HCT116 (cell line): ENCODE data around the gene IL17C.

Experiments
- CEBPB ChIP-seq: IDR thresholded peaks from 2 replicates; pipeline ENCODE4 v1.6.1; 2012; ENCODE audit warnings: low read depth
- EZH2 ChIP-seq: fragments of 200-600 bp; sonication (generic); IDR thresholded peaks from 2 replicates; pipeline ENCODE4 v1.6.1; 2017; ENCODE audit warnings: antibody characterized with exemption, mixed run types
- EZH2phosphoT487 ChIP-seq: fragments of 200-600 bp; IDR thresholded peaks from 2 replicates; pipeline ENCODE4 v1.6.1; 2018; ENCODE audit warnings: antibody characterized with exemption, borderline replicate concordance
- POLR2A ChIP-seq: IDR thresholded peaks from 2 replicates; pipeline ENCODE4 v1.7.0; 2011; ENCODE audit warnings: borderline replicate concordance; ENCODE audit not compliant: insufficient read depth, insufficient read length; ENCODE audit errors: extremely low read depth
- POLR2AphosphoS5 ChIP-seq: IDR thresholded peaks from 2 replicates; pipeline ENCODE4 v1.6.1; 2011; ENCODE audit warnings: mild to moderate bottlenecking, low read depth, low read length, moderate library complexity
- SRF ChIP-seq: IDR thresholded peaks from 2 replicates; pipeline ENCODE4 v1.6.1; 2012; ENCODE audit warnings: low read depth
- YY1 ChIP-seq: IDR thresholded peaks from 2 replicates; pipeline ENCODE4 v1.6.1; 2011; ENCODE audit warnings: low read length, low read depth, moderate library complexity, mild to moderate bottlenecking; ENCODE audit not compliant: insufficient replicate concordance; ENCODE audit errors: extremely low read depth
- TF ChIP-seq, protein P1 (sequence below), 3 experiments: fragments of 200-600 bp in 1 of 3; sonication (generic) in 1 of 3; IDR thresholded peaks in 2 of 3; conservative IDR thresholded peaks in 1 of 3; 2 replicates each; pipeline ENCODE4 v1.5.1; 2012 to 2017; ENCODE audit warnings: low read depth in 2 of 3, low read length in 2 of 3, antibody characterized with exemption in 1 of 3, borderline replicate concordance in 1 of 3, control low read depth in 1 of 3, mild to moderate bottlenecking in 1 of 3, mixed read lengths in 1 of 3, mixed run types in 1 of 3, moderate library complexity in 1 of 3; ENCODE audit not compliant: insufficient read depth in 1 of 3
- TF ChIP-seq, protein P2 (sequence below): IDR thresholded peaks from 2 replicates; pipeline ENCODE4 v1.6.1; 2012; ENCODE audit warnings: low read depth
- TF ChIP-seq, protein P3 (sequence below): IDR thresholded peaks from 2 replicates; pipeline ENCODE4 v1.6.1; 2012

DNA sequence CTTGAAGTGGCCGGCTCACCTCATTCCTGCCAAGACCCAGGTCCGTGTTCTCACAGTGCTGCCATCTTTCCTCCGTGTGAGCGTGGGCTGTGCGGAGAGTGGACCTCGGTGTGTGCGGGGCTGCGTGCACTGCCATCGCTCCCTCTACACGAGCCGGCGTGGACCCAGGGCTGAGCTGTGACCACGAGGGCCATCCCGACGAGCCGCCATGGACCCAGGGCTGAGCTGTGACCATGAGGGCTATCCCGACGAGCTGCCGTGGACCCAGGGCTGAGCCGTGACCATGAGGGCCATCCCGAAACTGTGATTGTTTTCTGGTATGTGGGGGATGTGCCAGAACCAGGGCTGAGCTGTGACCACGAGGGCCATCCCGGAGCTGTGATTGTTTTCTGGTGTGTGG is 33.4 kb downstream of the IL17C start:
- TF ChIP-seq POLR2A (no peak), EZH2phosphoT487 (no peak), CEBPB (no peak), SRF (no peak), POLR2AphosphoS5 (no peak), EZH2 (no peak), YY1 (no peak)
- TF ChIP-seq, protein P1, sequence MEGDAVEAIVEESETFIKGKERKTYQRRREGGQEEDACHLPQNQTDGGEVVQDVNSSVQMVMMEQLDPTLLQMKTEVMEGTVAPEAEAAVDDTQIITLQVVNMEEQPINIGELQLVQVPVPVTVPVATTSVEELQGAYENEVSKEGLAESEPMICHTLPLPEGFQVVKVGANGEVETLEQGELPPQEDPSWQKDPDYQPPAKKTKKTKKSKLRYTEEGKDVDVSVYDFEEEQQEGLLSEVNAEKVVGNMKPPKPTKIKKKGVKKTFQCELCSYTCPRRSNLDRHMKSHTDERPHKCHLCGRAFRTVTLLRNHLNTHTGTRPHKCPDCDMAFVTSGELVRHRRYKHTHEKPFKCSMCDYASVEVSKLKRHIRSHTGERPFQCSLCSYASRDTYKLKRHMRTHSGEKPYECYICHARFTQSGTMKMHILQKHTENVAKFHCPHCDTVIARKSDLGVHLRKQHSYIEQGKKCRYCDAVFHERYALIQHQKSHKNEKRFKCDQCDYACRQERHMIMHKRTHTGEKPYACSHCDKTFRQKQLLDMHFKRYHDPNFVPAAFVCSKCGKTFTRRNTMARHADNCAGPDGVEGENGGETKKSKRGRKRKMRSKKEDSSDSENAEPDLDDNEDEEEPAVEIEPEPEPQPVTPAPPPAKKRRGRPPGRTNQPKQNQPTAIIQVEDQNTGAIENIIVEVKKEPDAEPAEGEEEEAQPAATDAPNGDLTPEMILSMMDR (IDR thresholded peaks at IDR 0.05 in 2 of 3, conservative IDR thresholded peaks at IDR 0.05 in 1 of 3; ENCODE audit: borderline replicate concordance in 1 of 3, insufficient read depth in 1 of 3, low read depth in 2 of 3, low read length in 2 of 3), result no peak
- TF ChIP-seq, protein P2, sequence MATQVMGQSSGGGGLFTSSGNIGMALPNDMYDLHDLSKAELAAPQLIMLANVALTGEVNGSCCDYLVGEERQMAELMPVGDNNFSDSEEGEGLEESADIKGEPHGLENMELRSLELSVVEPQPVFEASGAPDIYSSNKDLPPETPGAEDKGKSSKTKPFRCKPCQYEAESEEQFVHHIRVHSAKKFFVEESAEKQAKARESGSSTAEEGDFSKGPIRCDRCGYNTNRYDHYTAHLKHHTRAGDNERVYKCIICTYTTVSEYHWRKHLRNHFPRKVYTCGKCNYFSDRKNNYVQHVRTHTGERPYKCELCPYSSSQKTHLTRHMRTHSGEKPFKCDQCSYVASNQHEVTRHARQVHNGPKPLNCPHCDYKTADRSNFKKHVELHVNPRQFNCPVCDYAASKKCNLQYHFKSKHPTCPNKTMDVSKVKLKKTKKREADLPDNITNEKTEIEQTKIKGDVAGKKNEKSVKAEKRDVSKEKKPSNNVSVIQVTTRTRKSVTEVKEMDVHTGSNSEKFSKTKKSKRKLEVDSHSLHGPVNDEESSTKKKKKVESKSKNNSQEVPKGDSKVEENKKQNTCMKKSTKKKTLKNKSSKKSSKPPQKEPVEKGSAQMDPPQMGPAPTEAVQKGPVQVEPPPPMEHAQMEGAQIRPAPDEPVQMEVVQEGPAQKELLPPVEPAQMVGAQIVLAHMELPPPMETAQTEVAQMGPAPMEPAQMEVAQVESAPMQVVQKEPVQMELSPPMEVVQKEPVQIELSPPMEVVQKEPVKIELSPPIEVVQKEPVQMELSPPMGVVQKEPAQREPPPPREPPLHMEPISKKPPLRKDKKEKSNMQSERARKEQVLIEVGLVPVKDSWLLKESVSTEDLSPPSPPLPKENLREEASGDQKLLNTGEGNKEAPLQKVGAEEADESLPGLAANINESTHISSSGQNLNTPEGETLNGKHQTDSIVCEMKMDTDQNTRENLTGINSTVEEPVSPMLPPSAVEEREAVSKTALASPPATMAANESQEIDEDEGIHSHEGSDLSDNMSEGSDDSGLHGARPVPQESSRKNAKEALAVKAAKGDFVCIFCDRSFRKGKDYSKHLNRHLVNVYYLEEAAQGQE, result no peak
- TF ChIP-seq, protein P3, sequence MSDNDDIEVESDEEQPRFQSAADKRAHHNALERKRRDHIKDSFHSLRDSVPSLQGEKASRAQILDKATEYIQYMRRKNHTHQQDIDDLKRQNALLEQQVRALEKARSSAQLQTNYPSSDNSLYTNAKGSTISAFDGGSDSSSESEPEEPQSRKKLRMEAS, result no peak
